ENCODE results near the gene TOP2B.

GRCh38 chr3:25587094-25587493, 77.6 kb downstream of the TOP2B start:
- TF ChIP-seq CTCF (IDR thresholded peaks at IDR 0.05; ENCODE audit: low read depth, low read length, poor library complexity, severe bottlenecking) (no peak), EZH2phosphoT487 (IDR thresholded peaks at IDR 0.05; ENCODE audit: borderline replicate concordance, low read length) (no peak)

Data from DOHH2 (cell line).